IPS DF 4.7 (cell line): ENCODE data around the gene RPTOR.

Experiments
- DNase-seq: peaks from one replicate; pipeline ENCODE4 v3.0.0-alpha.2; 2013; ENCODE audit warnings: low spot score; ENCODE audit errors: extremely low read depth

RPTOR gene

DNA sequence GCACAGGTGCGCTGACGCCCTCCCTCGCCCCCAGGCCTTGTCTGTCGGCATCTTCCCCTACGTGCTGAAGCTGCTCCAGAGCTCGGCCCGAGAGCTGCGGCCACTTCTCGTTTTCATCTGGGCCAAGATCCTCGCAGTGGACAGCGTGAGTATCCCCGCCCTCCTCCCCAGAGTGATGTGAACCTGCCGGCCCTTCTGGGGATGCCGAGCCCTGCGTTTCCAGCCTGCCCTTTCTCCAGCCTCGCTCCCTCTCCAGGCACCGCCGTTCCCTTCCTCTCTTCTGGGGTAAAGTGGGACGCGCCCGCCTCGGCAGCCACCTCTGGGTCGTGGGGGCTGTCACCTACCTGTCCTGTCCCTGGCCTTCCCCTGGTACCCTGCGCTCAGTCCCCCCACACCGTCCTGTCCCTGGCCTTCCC, 313.1 kb downstream of the RPTOR start:
- no peak for DNase-seq

DNA sequence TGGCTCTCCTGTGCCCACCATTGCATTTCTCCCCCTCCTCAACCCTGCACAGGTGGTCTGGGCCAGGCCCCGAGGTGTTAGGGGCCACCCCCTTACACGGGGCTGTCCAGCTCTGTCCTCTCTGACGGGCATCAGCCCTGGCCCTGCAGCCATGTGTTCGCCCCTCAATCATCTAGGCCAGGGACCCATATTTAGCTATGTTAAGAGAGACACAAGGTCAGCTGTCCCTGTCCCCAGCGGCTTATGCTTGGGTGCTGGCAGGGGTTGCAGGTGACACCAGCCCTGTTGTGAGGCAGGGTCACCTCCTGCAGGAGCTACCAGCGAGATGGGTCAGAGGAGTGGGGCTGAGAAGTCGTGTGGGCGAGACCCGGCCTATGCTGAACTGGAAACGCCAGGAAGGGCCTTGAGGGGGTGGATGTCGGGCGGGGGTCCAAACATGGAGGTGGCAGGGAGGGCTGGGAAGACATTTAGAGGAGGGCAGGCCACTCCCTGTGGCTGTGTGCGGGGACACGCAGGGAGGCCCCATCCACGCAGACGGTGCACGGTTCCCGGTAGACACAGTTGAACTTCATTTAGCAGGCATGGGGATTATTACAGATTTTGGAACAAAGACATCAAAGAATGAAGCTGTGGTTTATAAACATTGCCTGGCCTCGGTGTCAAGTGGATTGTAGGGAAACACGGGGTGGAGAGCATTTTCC, 313.8 kb downstream of the RPTOR start:
- no peak for DNase-seq

DNA sequence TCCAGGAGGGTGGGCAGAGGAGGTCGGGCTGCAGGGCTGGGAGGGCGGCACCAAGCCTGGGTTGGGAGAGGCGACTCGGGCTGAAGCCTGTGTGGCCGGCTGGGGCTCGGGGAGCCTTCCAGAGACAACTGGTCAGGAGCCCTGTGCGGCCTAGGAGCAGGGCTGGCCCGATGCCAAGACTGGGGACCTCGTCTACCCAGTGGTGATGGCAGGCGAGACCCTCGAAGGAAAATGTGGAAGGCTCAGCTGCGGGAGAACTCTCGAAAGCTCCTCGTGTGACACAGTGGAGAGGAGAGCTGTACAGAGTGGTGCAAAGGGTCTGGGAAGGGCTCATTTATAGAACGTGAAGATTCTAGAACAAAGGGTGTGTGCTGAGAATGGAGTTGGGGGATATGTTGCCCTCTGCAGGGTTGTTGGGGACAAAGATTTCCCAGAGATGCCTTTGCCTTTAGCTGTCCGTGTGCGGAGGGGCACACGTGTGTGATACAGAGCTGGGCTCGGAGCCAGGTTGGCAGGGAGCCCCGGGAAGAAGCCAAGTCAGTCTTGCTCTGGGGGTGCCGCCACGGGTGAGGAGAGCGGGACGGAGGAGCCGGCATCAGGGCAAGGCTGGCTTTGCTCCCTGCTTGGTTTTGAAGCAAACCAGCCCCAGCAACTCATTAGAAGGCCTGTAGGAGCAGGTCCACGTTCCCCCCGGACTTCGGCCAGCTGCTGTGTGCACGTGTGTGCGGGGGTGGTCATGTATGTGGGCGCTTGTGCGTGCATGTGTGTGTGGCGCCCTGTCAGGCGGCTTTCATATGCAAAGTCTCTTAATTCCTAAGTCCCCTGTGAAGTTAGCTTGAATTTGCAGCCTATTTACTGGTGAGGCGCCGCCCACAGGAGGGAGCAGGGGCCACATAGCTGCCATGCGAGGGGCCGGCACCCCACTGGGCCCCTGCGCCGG, 314.6 kb downstream of the RPTOR start:
- DNase-seq: no peak

DNA sequence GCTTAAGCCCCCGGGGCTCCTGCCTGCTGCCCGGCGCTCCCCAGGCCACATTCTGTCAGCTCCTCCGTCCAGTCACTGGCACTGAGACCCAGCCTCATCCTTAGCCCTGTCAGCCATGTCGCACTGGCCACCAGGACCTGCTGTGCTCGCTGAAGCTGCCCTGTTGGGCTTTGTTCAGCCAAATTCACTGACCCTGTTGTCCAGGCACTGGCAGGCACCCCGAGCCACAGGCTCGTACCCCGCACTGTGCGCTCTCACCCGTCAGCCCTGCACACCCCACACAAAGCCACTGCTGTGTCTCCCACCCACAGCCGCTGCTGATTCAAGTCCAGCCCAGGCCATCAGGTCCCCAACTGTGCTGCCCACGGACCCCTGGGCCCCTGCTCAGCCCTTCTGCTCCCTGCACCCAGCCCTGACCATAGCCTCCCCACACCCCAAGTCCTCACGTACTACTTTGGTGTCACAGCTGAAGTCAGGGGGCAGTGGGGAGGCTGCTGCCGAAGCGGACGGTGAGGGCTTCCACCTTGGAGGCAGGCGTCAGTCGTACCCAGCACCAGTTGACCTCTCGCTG, 315.5 kb downstream of the RPTOR start:
- DNase-seq: no peak

DNA sequence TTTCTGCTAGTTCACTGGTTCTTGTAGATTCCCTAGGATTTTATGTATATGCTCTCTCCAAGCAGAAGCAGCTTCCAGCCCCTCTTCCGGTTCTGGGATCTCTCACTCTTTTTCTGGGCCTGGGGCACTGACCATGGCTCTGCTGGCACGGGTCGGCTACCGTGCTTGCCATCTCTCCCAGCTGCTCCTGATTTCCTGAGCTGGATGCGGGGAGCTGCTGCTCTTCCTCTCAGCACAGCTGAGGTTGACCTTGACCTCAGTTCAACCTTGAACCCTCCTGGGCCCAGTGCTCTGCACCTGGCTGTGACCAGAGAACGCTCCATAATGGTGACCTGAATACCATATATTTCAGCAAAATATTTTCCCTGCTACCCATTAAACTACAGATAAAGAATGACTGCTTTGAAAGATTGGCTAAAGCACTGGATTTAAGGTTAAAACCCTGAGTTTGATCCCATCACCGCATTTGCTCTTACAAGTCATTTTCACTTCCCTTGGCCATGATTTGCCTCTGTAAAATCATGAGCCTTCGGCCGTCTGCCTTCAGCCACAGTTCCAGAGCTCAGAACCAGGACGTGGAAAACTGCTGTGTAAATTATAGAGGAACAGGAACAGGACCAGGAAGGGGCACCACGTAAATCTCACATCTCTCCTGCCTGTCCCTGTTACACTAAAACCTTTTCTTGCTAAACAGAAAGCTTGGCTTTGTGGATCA, 316.2 kb downstream of the RPTOR start:
- no peak for DNase-seq

DNA sequence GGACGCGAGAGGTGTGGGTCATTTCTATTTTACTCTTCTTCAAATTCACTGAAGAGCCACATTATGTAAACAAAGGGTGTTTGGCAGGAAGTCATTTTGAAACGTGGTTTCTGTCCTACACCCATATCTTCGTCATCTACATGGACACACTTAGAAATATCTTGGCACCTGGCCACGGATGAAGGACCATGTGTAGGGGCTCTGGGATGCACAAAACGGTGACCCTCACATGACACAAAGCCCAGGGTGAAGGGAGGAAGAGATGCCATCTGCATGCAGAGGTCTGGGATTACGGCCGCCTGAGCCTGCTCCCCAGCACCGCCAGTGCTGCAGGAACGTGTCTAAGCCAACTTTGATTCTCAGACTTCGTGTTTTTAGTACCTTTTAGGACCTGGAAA, 316.8 kb downstream of the RPTOR start:
- no peak for DNase-seq

DNA sequence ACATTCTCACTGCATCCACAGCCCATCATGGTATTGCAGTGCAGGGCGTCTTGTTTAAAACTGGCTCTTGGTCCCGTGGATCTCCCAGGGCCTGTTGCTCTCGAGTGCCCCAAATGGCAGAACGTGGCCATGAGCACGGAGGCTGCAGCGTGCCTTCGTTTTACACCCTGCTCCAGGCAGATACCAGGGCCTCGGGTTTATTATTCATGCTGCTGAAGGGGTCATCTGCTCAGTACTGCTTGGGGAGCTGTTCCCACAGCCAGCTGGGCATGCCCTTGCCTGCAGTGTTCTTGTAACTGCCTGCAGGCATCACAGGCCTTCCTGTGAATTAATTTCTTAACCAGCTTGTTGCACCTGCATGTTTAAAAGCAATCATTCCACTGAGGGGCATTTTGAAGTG, 317.3 kb downstream of the RPTOR start:
- no peak for DNase-seq

DNA sequence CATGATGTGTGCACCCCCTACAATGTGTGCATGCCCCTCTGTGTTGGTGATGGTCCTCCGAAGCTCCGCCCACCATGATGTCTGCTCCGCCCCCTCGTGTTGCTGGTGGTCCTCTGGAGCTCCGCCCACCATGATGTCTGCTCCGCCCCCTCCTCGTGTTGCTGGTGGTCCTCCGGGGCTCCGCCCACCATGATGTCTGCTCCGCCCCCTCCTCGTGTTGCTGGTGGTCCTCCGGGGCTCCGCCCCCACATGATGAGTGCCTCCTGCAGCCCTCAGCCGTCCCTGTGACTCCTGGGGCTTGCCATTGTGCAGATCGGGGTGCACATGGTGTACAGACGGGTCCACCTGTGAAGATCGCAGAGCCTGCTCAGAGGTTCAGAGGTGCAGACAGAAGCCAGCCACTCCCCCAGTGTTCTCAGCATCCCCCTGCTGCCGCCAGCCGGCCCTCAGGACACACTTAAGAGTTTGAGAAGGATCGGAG, 317.9 kb downstream of the RPTOR start:
- no peak for DNase-seq

DNA sequence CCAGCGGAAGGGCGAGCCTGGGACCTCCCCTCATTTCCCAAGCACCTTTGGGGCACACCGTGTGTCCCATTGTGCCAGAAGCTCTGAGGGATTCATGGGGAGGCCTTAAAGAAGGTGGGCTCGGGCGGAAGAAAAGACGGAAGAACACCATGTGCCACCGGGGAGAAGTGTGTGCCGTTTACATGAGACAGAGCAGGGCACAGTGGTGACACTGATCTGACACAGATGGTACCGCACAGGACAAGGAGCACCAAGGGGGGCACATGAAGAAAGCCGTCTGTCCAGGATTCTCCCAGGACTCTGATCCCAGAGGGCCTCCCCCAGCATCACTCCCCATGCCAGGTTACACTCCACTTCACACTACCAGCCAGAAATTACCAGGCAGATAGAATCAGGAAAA, 318.3 kb downstream of the RPTOR start:
- no peak for DNase-seq

DNA sequence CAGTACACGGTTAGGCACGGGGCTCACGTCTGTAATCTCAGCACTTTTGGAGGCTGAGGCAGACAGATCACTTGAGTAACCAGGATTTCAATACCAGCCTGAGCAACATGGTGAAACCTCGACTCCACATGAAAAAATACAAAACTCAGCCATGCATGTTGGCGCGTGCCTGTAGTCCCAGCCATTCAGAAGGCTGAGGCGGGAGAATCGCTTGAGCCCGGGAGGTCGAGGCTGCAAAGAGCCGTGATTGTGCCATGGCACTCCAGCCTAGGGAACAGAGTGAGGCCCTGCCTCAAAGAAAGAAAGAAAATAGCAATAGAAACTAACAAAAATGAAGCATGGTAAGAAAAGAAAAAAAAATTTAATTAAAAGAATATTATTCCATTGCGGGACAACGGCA, 319.0 kb downstream of the RPTOR start:
- DNase-seq: no peak

DNA sequence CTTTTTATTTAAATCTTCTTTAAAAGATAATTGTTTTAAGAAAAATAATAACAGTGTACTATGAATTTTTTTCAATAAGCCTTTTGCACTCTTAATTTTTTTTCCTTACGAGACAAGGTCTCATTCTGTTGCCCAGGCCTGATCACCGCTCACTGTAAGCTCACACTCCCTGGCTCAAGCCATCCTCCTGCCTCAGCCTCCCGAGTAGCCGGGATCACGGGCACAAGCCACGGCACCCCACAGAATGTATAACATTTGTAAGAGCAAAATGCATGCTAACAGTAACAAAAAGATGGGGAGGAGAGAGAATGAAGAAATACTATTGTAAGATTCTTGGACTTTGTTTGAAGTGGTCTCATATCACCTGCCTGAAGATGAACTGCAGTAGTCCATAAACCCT, 320.1 kb downstream of the RPTOR start:
- no peak for DNase-seq

DNA sequence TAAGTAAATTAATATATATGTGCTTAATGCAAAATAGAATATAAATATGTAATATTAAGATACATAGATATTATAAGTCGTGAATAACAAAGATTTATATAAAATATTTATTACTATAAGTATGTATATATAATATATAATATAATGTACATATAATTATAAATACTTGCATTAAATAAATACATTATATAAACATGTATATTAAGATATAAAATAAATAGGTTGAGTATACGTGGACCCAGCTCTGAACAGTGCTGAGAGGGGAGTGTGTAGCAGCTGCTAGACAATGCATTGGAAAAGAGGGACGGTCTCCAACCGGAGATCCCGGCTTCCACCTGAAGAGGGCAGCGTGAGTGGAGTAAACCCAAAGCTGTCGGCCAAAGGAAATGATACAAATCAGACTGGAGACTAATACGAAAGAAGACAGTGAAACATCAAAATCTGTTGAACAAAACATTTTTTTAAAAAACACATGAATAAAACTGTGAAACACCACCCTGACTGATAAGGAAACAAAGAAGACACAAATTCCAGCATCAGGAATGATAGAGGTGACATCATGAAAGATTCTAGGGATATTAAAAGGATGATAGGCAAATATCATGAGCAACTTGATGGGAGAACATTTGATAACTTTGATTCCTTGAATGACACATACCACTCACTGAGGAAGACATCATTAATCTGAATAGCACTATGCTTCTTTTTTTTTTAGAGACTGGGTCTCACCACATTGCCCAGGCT, 321.6 kb downstream of the RPTOR start:
- DNase-seq: no peak

DNA sequence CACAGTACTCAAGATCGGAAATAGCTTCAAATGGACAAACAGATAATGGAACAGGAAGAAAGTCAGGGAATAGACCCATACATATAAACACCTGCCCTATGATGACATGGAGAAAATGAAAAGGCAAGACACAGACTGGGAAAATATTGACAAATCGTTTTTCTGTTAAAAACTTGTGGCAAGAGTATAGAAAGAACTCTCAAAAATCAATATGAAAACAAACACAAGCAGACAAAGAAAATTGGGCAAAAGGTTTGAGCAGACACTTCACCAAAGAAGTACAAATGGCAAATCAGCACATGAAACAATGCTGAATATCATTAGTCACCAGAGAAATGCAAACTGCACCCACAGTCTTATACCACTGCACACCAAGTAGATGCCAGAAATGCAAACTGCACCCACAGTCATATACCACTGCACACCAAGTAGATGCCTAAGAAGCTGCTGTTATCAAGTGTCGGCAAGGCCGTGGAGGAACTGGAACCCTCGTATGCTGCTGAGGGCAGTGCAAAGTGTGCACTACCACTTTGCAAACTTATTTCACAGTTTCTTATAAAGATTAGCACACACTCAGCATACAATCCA, 323.5 kb downstream of the RPTOR start:
- no peak for DNase-seq

DNA sequence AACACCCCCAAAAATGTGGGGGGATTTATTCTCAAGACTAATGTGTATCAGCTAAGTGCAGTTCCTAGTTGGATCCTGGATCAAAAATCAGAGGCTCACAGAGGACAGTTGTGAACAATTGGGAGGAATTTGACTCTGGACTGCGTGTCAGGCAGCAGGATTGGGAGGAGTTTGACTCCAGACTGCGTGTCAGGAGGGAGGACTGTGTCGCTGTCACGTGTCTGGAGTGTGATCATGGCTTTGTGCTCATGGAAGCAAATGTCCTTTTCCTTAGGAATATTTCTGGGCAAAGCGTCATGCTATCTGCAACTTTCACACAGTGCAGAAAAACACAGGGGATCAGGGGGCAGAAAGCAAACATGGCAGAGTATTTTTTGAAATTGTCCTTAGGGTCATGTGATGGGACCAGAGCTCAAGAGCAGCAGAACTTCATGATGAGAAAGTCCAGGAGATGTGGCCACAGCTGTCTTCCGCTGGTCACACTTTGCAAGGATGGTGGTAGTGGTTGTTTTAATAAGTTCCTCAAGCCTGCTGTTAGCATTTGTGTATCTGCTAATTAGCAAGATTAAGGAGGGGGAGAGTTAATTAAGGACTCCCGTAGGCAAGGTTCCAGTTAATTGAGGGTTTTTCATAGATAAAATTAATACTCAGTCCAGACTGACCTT, 325.0 kb downstream of the RPTOR start:
- no peak for DNase-seq

DNA sequence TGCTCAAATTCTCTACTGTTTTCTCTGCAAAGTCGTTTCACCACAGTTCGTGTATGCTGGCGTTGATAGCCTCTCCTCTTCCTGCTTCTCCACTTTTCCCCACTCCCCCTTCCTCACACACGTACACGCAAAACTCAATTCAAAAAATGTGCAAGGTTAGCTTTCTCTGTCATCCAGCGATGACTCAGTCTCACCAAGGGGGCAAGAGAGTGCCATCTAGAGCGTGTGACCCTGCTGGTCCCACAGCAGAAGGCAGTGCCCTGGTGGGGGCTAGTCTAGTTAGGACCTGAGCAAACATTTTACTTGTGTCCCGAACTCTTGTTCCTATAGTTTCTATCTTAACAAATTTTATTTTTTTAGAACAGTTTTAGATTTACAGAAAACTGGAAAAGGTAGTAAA, 325.8 kb downstream of the RPTOR start:
- DNase-seq: no peak

DNA sequence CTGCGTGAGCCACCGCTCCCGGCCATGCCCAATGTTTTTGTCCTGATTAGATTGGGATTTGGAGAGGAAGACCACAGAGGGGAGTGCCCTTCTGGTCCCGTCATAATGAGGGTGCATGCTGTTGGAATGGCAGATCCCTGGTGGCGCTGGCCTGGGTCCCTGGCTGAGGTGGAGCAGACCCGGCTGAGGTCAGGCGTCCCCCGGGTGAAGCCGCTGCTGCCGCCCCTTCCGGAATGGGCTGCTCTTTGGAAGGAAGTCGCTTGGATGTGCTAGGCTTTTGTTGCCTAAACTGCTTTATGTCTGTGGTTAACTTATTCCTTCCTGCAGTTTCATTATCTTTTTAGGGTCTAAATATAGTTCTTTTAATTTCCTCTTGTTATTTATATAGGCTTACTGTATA, 326.7 kb downstream of the RPTOR start:
- no peak for DNase-seq

DNA sequence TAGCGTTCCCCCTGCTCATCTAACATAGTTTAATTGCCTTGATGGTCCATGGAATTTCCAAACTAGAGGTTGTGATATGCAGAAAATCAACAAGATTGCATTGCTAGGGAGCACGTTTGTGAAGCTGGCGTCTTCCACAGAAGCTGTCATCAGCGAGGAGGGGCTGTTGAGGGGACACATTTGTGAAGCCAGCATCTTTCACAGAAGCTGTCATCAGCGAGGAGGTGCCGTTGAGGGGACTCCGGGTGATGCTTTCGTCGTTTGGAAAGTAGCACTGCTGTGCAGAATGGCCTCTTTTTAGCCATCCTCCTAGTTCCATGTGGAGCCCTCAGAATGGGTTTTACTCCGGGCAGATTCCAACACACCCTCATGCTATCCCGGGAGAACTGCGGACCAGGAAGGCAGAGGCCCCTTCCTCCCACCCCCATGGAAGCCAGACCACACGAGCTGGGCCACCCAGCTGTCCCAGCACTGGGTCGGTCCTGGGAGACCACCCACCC, 327.4 kb downstream of the RPTOR start:
- no peak for DNase-seq

DNA sequence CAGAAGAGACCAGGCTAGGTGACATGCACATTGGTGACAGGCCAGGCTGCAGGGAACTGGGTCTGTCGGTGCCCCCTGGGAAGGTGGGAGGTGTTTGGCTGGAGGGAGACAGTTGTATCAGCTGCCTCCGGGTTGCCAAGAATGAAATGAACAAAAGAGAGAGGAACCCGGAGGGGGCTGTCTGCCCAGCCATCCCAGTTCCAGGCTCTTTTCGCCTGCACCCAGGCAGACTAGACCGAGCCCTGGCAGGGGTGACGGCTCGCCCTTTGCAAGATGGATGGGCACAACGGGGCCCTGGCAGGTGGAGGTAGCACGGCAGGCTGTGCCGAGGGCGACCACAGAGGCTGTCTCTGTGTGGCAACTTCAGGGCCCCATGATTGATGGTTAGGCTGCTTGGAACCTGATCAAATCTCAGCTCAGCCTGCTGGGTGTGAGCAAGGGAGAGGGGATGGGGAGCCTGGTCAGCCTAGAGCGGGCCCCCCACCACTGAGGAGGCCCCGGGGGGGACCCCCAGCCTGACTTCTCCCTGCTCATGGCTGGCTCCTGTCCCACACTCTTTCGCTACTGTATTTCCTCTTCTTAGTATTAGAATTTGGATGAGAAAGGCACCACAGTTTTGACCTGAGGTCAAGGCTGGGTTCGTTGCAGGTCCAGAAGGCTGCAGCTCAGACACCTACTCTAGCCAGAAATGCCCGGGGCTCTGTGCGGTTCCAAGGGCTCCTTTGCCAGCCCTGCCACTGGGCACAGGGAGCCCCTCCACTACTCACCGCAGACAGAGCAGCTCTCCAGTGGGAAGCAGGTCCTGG, 328.1 kb downstream of the RPTOR start:
- DNase-seq: no peak
